ENCODE measurements around the gene BDH1.

DNA sequence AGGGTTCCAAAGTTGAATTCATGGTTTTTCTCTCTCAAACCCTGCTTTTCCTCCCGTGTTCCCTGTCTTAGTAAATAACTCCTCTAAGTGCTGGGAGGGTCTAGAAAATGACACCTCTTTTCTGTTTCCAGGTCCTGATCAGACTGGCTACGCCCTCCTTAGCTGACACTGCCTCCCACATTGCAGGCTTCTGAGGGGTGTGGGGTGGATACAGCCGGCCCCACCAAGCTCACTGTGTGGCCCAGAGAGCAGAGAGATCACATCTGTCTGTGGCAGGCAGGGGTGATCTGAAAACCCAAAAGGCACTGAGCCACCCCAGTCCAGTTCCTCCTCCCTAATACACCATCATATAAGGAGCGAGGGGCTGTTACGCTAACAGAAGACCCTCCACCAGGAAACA is 62.7 kb downstream of the BDH1 start:
- TF ChIP-seq, protein P1, sequence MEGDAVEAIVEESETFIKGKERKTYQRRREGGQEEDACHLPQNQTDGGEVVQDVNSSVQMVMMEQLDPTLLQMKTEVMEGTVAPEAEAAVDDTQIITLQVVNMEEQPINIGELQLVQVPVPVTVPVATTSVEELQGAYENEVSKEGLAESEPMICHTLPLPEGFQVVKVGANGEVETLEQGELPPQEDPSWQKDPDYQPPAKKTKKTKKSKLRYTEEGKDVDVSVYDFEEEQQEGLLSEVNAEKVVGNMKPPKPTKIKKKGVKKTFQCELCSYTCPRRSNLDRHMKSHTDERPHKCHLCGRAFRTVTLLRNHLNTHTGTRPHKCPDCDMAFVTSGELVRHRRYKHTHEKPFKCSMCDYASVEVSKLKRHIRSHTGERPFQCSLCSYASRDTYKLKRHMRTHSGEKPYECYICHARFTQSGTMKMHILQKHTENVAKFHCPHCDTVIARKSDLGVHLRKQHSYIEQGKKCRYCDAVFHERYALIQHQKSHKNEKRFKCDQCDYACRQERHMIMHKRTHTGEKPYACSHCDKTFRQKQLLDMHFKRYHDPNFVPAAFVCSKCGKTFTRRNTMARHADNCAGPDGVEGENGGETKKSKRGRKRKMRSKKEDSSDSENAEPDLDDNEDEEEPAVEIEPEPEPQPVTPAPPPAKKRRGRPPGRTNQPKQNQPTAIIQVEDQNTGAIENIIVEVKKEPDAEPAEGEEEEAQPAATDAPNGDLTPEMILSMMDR (IDR thresholded peaks at IDR 0.05): no peak
- TF ChIP-seq POLR2A (IDR thresholded peaks at IDR 0.05): no peak
